VCaP (cell line): ENCODE measurements around the gene SGSH.

Source experiments
- H3K27ac ChIP-seq: fragments of 450-650 bp; 2 replicates; pipeline ENCODE4 v1.5.1; 2017
- TF ChIP-seq, protein P1 (sequence below): fragments of 450-650 bp; conservative IDR thresholded peaks from 2 replicates; pipeline ENCODE4 v1.5.1; 2017; ENCODE audit warnings: mild to moderate bottlenecking, moderate library complexity

The SGSH gene

GRCh38 chr17:80169784-80170500 is 50.2 kb downstream of the SGSH start, which contains the start of gene CARD14:
TSS of gene CARD14 (plus strand) at chr17:80170030. CDS start at chr17:80181439, 11,409 bp downstream.
- TF ChIP-seq, protein P1, sequence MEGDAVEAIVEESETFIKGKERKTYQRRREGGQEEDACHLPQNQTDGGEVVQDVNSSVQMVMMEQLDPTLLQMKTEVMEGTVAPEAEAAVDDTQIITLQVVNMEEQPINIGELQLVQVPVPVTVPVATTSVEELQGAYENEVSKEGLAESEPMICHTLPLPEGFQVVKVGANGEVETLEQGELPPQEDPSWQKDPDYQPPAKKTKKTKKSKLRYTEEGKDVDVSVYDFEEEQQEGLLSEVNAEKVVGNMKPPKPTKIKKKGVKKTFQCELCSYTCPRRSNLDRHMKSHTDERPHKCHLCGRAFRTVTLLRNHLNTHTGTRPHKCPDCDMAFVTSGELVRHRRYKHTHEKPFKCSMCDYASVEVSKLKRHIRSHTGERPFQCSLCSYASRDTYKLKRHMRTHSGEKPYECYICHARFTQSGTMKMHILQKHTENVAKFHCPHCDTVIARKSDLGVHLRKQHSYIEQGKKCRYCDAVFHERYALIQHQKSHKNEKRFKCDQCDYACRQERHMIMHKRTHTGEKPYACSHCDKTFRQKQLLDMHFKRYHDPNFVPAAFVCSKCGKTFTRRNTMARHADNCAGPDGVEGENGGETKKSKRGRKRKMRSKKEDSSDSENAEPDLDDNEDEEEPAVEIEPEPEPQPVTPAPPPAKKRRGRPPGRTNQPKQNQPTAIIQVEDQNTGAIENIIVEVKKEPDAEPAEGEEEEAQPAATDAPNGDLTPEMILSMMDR: no peak
- H3K27ac ChIP-seq: peak within 1 kb of the TSS; percentile 74

GRCh38 chr17:80169107-80169506 is 51.0 kb downstream of the SGSH start:
- H3K27ac ChIP-seq: peak overlapping the region; percentile 74; the same call in 1 of the 2 replicates
- TF ChIP-seq, protein P1: no peak

GRCh38 chr17:80168371-80168770 is 51.8 kb downstream of the SGSH start:
- TF ChIP-seq, protein P1: no peak
- H3K27ac ChIP-seq: no peak overlapping the region

GRCh38 chr17:80166446-80166845 is 53.7 kb downstream of the SGSH start:
- TF ChIP-seq, protein P1: no peak; the same call in 1 of the 2 replicates
- 0 out of 2 replicates have a peak overlapping the region, but pooled peaks have one; percentile 18 for H3K27ac ChIP-seq

GRCh38 chr17:80164185-80164584 is 55.9 kb downstream of the SGSH start:
- TF ChIP-seq, protein P1: no peak
- no peak overlapping the region for H3K27ac ChIP-seq

- no peak overlapping the region for H3K27ac ChIP-seq
- TF ChIP-seq, protein P1: no peak
These were observed 56.8 kb downstream of the SGSH start for GRCh38 chr17:80163336-80163735.

GRCh38 chr17:80160536-80160935 is 59.6 kb downstream of the SGSH start:
- no peak overlapping the region for H3K27ac ChIP-seq
- TF ChIP-seq, protein P1: no peak
